ENCODE results near the gene PTPN4. TPM values are rescaled to one million over a fixed set of nuclear protein-coding genes. Genes with fewer than 3 reads are reported as not detected.

PTPN4 gene
- total and polyA plus RNA-seq, 8 donors: 4.4 to 18.7 (median 13.2) TPM

DNA sequence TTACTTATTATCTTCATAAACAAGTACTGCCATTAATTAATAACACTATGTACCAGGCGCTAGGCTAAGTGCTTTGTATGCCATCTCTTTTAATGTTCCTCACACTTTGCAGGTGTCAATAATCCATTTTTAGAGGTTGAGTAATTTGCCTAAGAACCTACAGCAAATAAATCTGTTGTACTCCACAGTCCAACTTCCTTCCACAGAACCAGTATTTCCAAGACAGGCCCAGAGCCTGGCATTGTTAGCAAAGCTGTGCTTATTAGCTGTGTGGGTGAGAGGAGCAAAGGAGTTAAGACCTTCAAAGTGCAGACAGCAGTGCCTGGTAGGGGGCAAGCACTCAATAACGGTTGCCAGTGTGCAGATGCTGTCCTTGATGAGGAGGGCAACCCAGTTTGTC is 14.2 kb upstream of the PTPN4 start:
- ATAC-seq: no peak
- no peak for DNase-seq
- no peaks in the 10 kb centered on the region for H3K9me3 ChIP-seq
- no peaks in the 10 kb centered on the region for H3K36me3 ChIP-seq
- H3K27ac ChIP-seq: no peak overlapping the region
- H3K27me3 ChIP-seq: no peaks in the 10 kb centered on the region
- no peaks in the 10 kb centered on the region for H3K4me1 ChIP-seq
- no peak overlapping the region for H3K4me3 ChIP-seq
- intact Hi-C loops (cut with DNase I): loop anchor here in 1 of 3 donors (10.0 kb wide), 1 partner anchor 429 kb away; no protein-coding TSS in a partner anchor
- WGBS, 2 donors: 58 to 64% methylated on average over 2 of the region's 2 CpGs
- FAIRE-seq: no peak
- TF ChIP-seq, protein P1, sequence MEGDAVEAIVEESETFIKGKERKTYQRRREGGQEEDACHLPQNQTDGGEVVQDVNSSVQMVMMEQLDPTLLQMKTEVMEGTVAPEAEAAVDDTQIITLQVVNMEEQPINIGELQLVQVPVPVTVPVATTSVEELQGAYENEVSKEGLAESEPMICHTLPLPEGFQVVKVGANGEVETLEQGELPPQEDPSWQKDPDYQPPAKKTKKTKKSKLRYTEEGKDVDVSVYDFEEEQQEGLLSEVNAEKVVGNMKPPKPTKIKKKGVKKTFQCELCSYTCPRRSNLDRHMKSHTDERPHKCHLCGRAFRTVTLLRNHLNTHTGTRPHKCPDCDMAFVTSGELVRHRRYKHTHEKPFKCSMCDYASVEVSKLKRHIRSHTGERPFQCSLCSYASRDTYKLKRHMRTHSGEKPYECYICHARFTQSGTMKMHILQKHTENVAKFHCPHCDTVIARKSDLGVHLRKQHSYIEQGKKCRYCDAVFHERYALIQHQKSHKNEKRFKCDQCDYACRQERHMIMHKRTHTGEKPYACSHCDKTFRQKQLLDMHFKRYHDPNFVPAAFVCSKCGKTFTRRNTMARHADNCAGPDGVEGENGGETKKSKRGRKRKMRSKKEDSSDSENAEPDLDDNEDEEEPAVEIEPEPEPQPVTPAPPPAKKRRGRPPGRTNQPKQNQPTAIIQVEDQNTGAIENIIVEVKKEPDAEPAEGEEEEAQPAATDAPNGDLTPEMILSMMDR (IDR thresholded peaks at IDR 0.05): no peak

DNA sequence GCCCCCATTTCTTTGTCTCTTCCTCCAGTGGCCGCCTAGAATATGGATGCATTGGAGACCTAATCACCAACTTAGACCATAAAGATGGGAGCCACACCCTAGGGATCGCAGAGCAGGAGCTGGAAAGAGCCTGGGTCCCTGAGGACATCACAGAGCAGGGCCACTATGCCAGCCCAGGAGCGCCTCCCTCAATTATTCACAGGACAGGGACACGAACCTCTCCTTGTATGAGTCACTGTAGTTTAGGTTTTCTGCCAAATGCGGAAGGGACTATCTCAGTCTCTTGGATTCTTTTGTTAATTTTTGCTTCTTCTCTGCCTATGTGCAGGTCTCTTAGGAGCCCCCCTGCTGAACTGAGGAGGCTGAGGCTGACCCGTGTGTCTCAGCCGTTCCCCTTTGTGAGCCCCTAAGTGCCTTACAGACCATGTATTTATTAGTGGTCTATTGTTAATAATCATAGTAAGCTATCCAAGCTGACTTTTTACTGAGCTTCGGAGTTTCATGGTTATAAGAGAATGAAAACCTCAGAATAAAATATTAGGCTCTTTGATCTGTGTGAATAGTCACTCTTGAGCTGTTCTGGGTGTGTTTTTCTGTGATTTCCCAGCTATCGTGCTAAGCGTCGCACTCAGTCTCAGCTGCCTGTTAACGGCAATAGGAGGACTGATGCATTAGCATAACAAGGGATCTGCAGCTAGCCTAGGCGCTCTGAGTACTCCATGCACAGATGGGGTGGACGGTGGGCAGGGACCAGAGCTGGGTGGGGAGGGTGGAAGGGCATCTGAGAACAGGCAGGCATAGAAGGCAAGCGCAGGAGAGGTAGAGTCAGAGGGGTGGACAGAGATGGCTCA is 12.7 kb upstream of the PTPN4 start:
- Histone ChIP-seq H3K36me3 (no peaks in the 10 kb centered on the region), H3K27me3 (no peaks in the 10 kb centered on the region), H3K4me3 (no peak overlapping the region), H3K9me3 (no peaks in the 10 kb centered on the region), H3K4me1 (no peaks in the 10 kb centered on the region), H3K27ac (no peak overlapping the region)
- TF ChIP-seq, protein P1 (IDR thresholded peaks at IDR 0.05): no peak
- intact Hi-C loops (cut with DNase I): loop anchor here in 1 of 3 donors (10.0 kb wide), 1 partner anchor 428 kb away; no protein-coding TSS in a partner anchor
- 83 to 90% methylated on average over 15 of the region's 15 CpGs for WGBS, 2 donors
- DNase-seq (no peak), FAIRE-seq (no peak), ATAC-seq (no peak)

GRCh38 chr2:119748135-119748534 is 11.6 kb upstream of the PTPN4 start:
- TF ChIP-seq, protein P1 (IDR thresholded peaks at IDR 0.05): no peak
- Histone ChIP-seq H3K9me3 (no peaks in the 10 kb centered on the region), H3K27me3 (no peaks in the 10 kb centered on the region), H3K4me3 (no peak overlapping the region), H3K4me1 (no peaks in the 10 kb centered on the region), H3K36me3 (no peaks in the 10 kb centered on the region), H3K27ac (no peak overlapping the region)
- intact Hi-C loops (cut with DNase I): loop anchor here in 1 of 3 donors (10.0 kb wide), 1 partner anchor 427 kb away; no protein-coding TSS in a partner anchor
- DNase-seq (no peak), FAIRE-seq (no peak), ATAC-seq (no peak)
- WGBS, 2 donors: 90 to 95% methylated on average over 4 of the region's 4 CpGs

GRCh38 chr2:119749477-119750012 is 10.2 kb upstream of the PTPN4 start:
- DNase-seq: no peak
- 97 to 100% methylated on average over 1 of the region's 1 CpG for WGBS, 2 donors
- Histone ChIP-seq H3K36me3 (no peaks in the 10 kb centered on the region), H3K27me3 (no peaks in the 10 kb centered on the region), H3K9me3 (no peaks in the 10 kb centered on the region), H3K4me3 (no peak overlapping the region), H3K4me1 (no peaks in the 10 kb centered on the region), H3K27ac (no peak overlapping the region)
- ATAC-seq: no peak
- FAIRE-seq: no peak
- TF ChIP-seq, protein P1 (IDR thresholded peaks at IDR 0.05): no peak
- intact Hi-C loops (cut with DNase I): loop anchor here in 1 of 3 donors (10.0 kb wide), 1 partner anchor 425 kb away; no protein-coding TSS in a partner anchor

All from pancreas (tissue), 10 donors.